NB4 (cell line): ENCODE measurements around the gene INPP5D.

Experiments
- TF ChIP-seq, protein P1 (sequence below): IDR thresholded peaks from one replicate; pipeline ENCODE4 v1.5.1; 2012; ENCODE audit warnings: low read depth, low read length
- TF ChIP-seq, protein P2 (sequence below): IDR thresholded peaks from 2 replicates; pipeline ENCODE4 v1.6.1; 2011; ENCODE audit warnings: low read depth, low read length

DNA sequence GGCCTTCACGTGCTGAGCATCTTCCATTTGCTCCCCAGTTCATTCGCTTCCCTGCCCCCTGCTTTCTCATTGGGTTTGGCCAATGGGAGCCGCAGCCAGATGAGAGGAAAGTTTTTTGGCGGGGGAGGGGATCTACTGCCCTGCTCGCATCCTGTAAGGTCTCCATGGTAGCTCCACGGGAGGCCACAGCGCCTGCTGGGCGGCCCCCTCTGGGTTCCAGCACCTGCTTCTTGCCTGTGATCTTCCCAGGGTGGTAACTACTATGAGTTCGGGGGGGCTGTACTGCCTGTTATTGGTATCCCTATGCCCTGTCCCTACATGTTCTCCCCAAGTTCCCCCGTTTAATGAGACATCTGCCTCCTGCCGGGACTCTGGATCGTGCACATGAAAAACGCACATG lies 57.2 kb downstream of the INPP5D start:
- TF ChIP-seq, protein P1, sequence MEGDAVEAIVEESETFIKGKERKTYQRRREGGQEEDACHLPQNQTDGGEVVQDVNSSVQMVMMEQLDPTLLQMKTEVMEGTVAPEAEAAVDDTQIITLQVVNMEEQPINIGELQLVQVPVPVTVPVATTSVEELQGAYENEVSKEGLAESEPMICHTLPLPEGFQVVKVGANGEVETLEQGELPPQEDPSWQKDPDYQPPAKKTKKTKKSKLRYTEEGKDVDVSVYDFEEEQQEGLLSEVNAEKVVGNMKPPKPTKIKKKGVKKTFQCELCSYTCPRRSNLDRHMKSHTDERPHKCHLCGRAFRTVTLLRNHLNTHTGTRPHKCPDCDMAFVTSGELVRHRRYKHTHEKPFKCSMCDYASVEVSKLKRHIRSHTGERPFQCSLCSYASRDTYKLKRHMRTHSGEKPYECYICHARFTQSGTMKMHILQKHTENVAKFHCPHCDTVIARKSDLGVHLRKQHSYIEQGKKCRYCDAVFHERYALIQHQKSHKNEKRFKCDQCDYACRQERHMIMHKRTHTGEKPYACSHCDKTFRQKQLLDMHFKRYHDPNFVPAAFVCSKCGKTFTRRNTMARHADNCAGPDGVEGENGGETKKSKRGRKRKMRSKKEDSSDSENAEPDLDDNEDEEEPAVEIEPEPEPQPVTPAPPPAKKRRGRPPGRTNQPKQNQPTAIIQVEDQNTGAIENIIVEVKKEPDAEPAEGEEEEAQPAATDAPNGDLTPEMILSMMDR, result no peak
- TF ChIP-seq, protein P2, sequence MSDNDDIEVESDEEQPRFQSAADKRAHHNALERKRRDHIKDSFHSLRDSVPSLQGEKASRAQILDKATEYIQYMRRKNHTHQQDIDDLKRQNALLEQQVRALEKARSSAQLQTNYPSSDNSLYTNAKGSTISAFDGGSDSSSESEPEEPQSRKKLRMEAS, result no peak
